SH-SY5Y (cell line): Measurements from ENCODE around the gene LTV1.

Source experiments
- GATA2 ChIP-seq: IDR thresholded peaks from 2 replicates; pipeline ENCODE4 v1.6.1; 2011; ENCODE audit warnings: mild to moderate bottlenecking, low read depth, low read length
- GATA3 ChIP-seq: IDR thresholded peaks from 2 replicates; pipeline ENCODE4 v1.6.1; 2011; ENCODE audit warnings: low read depth, mild to moderate bottlenecking, low read length, moderate library complexity

DNA sequence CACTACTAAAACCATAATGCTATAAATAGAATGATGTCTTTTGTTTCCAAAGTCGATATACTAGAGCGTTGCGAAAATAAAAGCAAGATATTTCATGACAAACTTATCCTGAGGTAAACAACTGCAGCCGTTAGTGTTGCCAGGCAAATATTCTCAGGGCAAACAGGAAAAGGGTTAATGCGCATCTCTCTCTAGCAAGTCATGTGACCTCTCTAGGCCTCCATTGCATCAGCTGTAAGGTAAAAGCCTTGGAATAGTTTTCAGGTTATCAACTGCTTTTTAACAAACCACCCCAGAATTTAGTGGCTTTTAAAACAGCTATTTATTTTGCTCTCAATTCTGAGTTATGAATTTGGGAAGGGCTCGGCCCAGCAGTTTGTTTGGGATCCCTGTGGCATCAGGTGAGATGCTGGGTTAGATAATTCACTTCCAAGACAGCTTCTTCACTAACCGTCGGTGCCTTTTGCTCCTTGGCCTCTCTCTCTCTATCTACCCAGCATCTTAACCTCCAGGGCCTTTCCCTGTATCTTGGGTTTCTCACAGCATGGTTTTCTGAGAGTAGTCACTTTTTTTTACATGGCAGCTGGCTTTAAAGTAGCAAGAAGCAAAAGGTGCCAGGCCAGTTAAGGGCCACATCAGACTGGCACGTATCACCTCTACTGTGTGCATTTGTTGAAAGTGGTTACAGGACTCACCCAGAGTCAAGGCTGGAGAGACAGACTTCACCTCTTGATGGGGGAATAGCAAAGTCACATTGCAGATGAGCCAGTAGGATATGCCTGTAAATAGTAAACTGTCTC lies 39.2 kb upstream of the LTV1 start:
- no peak for TF ChIP-seq GATA2
- no peak for TF ChIP-seq GATA3
